Measurements from ENCODE around the gene CERT1.

CERT1 gene

GRCh38 chr5:75336615-75337336, 174.7 kb downstream of the CERT1 start, which contains the start of gene HMGCR:
Gene HMGCR, plus strand, starts transcription at chr5:75337220. Its CDS starts 5,386 bp downstream, at chr5:75342606.
- TF ChIP-seq TAF1 (IDR thresholded peaks at IDR 0.05; ENCODE audit: borderline replicate concordance, insufficient read depth, low read length) (peak; percentile 78; the same call in 1 of the 2 replicates), POLR2AphosphoS5 (IDR thresholded peaks at IDR 0.05; ENCODE audit: low read depth, low read length) (peak; percentile 84), FOXP2 (optimal IDR thresholded peaks at IDR 0.05; ENCODE audit: borderline replicate concordance, extremely low read depth, extremely low read length, insufficient read depth) (peak; percentile 21), SIN3A (IDR thresholded peaks at IDR 0.05; ENCODE audit: borderline replicate concordance, insufficient read depth, low read length) (no peak), REST (IDR thresholded peaks at IDR 0.05; ENCODE audit: insufficient read depth in 1 of 2, low read depth in 2 of 2, low read length in 2 of 2) (no peak)

- TF ChIP-seq TAF1 (IDR thresholded peaks at IDR 0.05; ENCODE audit: borderline replicate concordance, insufficient read depth, low read length) = no peak
- peak; percentile 30; the same call in 1 of the 2 replicates for TF ChIP-seq POLR2AphosphoS5 (IDR thresholded peaks at IDR 0.05; ENCODE audit: low read depth, low read length)
- no peak for TF ChIP-seq REST (IDR thresholded peaks at IDR 0.05; ENCODE audit: insufficient read depth in 1 of 2, low read depth in 2 of 2, low read length in 2 of 2)
- TF ChIP-seq FOXP2 (optimal IDR thresholded peaks at IDR 0.05; ENCODE audit: borderline replicate concordance, extremely low read depth, extremely low read length, insufficient read depth) = no peak
- TF ChIP-seq SIN3A (IDR thresholded peaks at IDR 0.05; ENCODE audit: borderline replicate concordance, insufficient read depth, low read length) = no peak
Observed at GRCh38 chr5:75335952-75336614, 175.3 kb downstream of the CERT1 start.

GRCh38 chr5:75335486-75335885, 175.9 kb downstream of the CERT1 start:
- TF ChIP-seq POLR2AphosphoS5 (IDR thresholded peaks at IDR 0.05; ENCODE audit: low read depth, low read length) = no peak
- no peak for TF ChIP-seq FOXP2 (optimal IDR thresholded peaks at IDR 0.05; ENCODE audit: borderline replicate concordance, extremely low read depth, extremely low read length, insufficient read depth)

GRCh38 chr5:75331095-75332090, 180.0 kb downstream of the CERT1 start:
- TF ChIP-seq TAF1 (IDR thresholded peaks at IDR 0.05; ENCODE audit: borderline replicate concordance, insufficient read depth, low read length) = no peak
- no peak for TF ChIP-seq POLR2AphosphoS5 (IDR thresholded peaks at IDR 0.05; ENCODE audit: low read depth, low read length)
- TF ChIP-seq SIN3A (IDR thresholded peaks at IDR 0.05; ENCODE audit: borderline replicate concordance, insufficient read depth, low read length) = no peak
- TF ChIP-seq FOXP2 (optimal IDR thresholded peaks at IDR 0.05; ENCODE audit: borderline replicate concordance, extremely low read depth, extremely low read length, insufficient read depth) = no peak
- TF ChIP-seq REST (IDR thresholded peaks at IDR 0.05; ENCODE audit: insufficient read depth in 1 of 2, low read depth in 2 of 2, low read length in 2 of 2) = no peak

- TF ChIP-seq FOXP2 (optimal IDR thresholded peaks at IDR 0.05; ENCODE audit: borderline replicate concordance, extremely low read depth, extremely low read length, insufficient read depth) (no peak), POLR2AphosphoS5 (IDR thresholded peaks at IDR 0.05; ENCODE audit: low read depth, low read length) (no peak), TAF1 (IDR thresholded peaks at IDR 0.05; ENCODE audit: borderline replicate concordance, insufficient read depth, low read length) (no peak), SIN3A (IDR thresholded peaks at IDR 0.05; ENCODE audit: borderline replicate concordance, insufficient read depth, low read length) (no peak), REST (IDR thresholded peaks at IDR 0.05; ENCODE audit: insufficient read depth in 1 of 2, low read depth in 2 of 2, low read length in 2 of 2) (no peak)
Observed at GRCh38 chr5:75330404-75330803, 181.0 kb downstream of the CERT1 start.

All from PFSK-1 (cell line).